OCI-LY3 (cell line): Measurements from ENCODE around the gene CCNE1.

Experiments used
- H2AFZ ChIP-seq: fragments of 200-600, 300-600 bp; shearing (Covaris generic); 2 replicates; pipeline ENCODE4 v1.6.0; 2014; ENCODE audit warnings: antibody characterized with exemption, low read depth, low read length
- H3K27ac ChIP-seq: fragments of 200-600, 300-600 bp; sonication (generic); 2 replicates; pipeline ENCODE4 v1.5.1; 2014; ENCODE audit warnings: mild to moderate bottlenecking, low read length, moderate library complexity, mixed read lengths
- H3K27me3 ChIP-seq: fragments of 200-600, 300-600 bp; sonication (generic); 2 replicates; pipeline ENCODE4 v1.6.1; 2014; ENCODE audit warnings: low read depth, low read length, mixed read lengths
- H3K36me3 ChIP-seq: fragments of 200-600, 300-600 bp; sonication (generic); replicated peaks from 2 replicates; pipeline ENCODE3; 2014; ENCODE audit warnings: low read depth, low read length, mixed read lengths
- H3K4me1 ChIP-seq: fragments of 300-600, 200-600 bp; sonication (generic); 2 replicates; pipeline ENCODE4 v1.6.1; 2014; ENCODE audit warnings: low read length, mixed read lengths
- H3K4me2 ChIP-seq: fragments of 200-600, 300-600 bp; sonication (generic); 2 replicates; pipeline ENCODE4 v1.6.1; 2014; ENCODE audit warnings: low read length, mixed read lengths
- H3K4me3 ChIP-seq: fragments of 300-600, 200-600 bp; sonication (generic); 2 replicates; pipeline ENCODE4 v1.5.1; 2014; ENCODE audit warnings: antibody characterized with exemption, mild to moderate bottlenecking, low read length, moderate library complexity
- H3K79me2 ChIP-seq: fragments of 300-600, 200-600 bp; shearing (Covaris generic); 2 replicates; pipeline ENCODE4 v1.6.1; 2014; ENCODE audit warnings: mild to moderate bottlenecking, low read length, mixed read lengths
- H3K9ac ChIP-seq: fragments of 300-600, 200-600 bp; shearing (Covaris generic); 2 replicates; pipeline ENCODE4 v1.6.0; 2014; ENCODE audit warnings: mild to moderate bottlenecking, low read length, moderate library complexity
- H3K9me3 ChIP-seq: fragments of 200-600, 300-600 bp; shearing (Covaris generic); 2 replicates; pipeline ENCODE4 v1.6.1; 2014; ENCODE audit warnings: low read length, mixed read lengths; ENCODE audit not compliant: insufficient read depth
- H4K20me1 ChIP-seq: fragments of 200-600, 300-600 bp; sonication (generic); 2 replicates; pipeline ENCODE4 v1.6.1; 2016; ENCODE audit warnings: low read length, mixed read lengths; ENCODE audit not compliant: insufficient read depth
- CTCF ChIP-seq: fragments of 200-600, 300-600 bp; sonication (generic); IDR thresholded peaks from 2 replicates; pipeline ENCODE4 v1.5.1; 2014; ENCODE audit warnings: antibody characterized with exemption, low read length, low read depth
- EZH2phosphoT487 ChIP-seq: fragments of 200-600 bp; shearing (Covaris generic); IDR thresholded peaks from 2 replicates; pipeline ENCODE4 v1.6.1; 2018; ENCODE audit warnings: antibody characterized with exemption, mixed run types, low read depth

Gene CCNE1

GRCh38 chr19:29872224-29872731 lies 60.5 kb downstream of the CCNE1 start:
- H3K4me3 ChIP-seq, result no peak overlapping the region
- no peak overlapping the region for H3K4me2 ChIP-seq
- TF ChIP-seq EZH2phosphoT487, result no peak
- TF ChIP-seq CTCF, result no peak
- H4K20me1 ChIP-seq, result no peaks in the 10 kb centered on the region
- no peaks in the 10 kb centered on the region for H3K79me2 ChIP-seq
- H3K9me3 ChIP-seq, result peaks cover 9% of the 10 kb centered on the region
- no peak overlapping the region for H3K9ac ChIP-seq
- H3K4me1 ChIP-seq, result peaks cover 6% of the 10 kb centered on the region; the same call in 1 of the 2 replicates
- H3K27me3 ChIP-seq, result peaks cover 6% of the 10 kb centered on the region; the same call in 1 of the 2 replicates
- no peaks in the 10 kb centered on the region for H3K36me3 ChIP-seq
- H2AFZ ChIP-seq, result no peak overlapping the region; the same call in 1 of the 2 replicates
- H3K27ac ChIP-seq, result no peak overlapping the region

GRCh38 chr19:29873024-29873800 lies 61.4 kb downstream of the CCNE1 start:
- H3K9me3 ChIP-seq, result peaks cover 2% of the 10 kb centered on the region; the same call in 1 of the 2 replicates
- peak overlapping the region; percentile 94 for H3K4me2 ChIP-seq
- peak overlapping the region; percentile 62 for H3K9ac ChIP-seq
- H3K36me3 ChIP-seq, result no peaks in the 10 kb centered on the region
- TF ChIP-seq CTCF (peak; percentile 83), EZH2phosphoT487 (no peak)
- peaks cover 6% of the 10 kb centered on the region; the same call in 1 of the 2 replicates for H3K4me1 ChIP-seq
- H3K27ac ChIP-seq, result no peak overlapping the region
- peaks cover 10% of the 10 kb centered on the region; the same call in 1 of the 2 replicates for H3K27me3 ChIP-seq
- peak overlapping the region; percentile 89 for H2AFZ ChIP-seq
- H3K4me3 ChIP-seq, result peak overlapping the region; percentile 85
- H4K20me1 ChIP-seq, result no peaks in the 10 kb centered on the region
- H3K79me2 ChIP-seq, result no peaks in the 10 kb centered on the region
